GM18909 (cell line): ENCODE data around the gene EPB41L5.
"Not testable (repeated sequence)": the region's sequence is repeated elsewhere in the genome, so short reads cannot be mapped to it uniquely, and the experiment has no call there.

Experiments
- ATAC-seq: cut with Tn5 transposase; IDR thresholded peaks from one replicate; pipeline ENCODE4 v1.9.1; 2021; ENCODE audit warnings: mild to moderate bottlenecking; ENCODE audit not compliant: unreplicated experiment, poor library complexity

The EPB41L5 gene

GRCh38 chr2:120012771-120013596, at the start of gene EPB41L5:
EPB41L5 (plus strand) TSS chr2:120013077; CDS start chr2:120019085, 6,008 bp downstream.
- ATAC-seq = peak; percentile 92

- no peak for ATAC-seq
These were observed 31.0 kb upstream of the EPB41L5 start for GRCh38 chr2:119981896-119982295.

GRCh38 chr2:119982506-119982905, 30.4 kb upstream of the EPB41L5 start:
- no peak for ATAC-seq

- no peak for ATAC-seq
These were observed 29.8 kb upstream of the EPB41L5 start for GRCh38 chr2:119983108-119983507.

GRCh38 chr2:119996148-119996547, 16.7 kb upstream of the EPB41L5 start:
- ATAC-seq = no peak

GRCh38 chr2:119996896-119997891, 15.7 kb upstream of the EPB41L5 start:
- not testable (repeated sequence) for ATAC-seq

- ATAC-seq = no peak
These were observed 11.4 kb upstream of the EPB41L5 start for GRCh38 chr2:120001471-120001870.

- no peak for ATAC-seq
These were observed 8.6 kb upstream of the EPB41L5 start for GRCh38 chr2:120004254-120004653.

GRCh38 chr2:120005834-120006521, 6.9 kb upstream of the EPB41L5 start:
- ATAC-seq = peak; percentile 96

- no peak for ATAC-seq
These were observed 5.0 kb upstream of the EPB41L5 start for GRCh38 chr2:120007851-120008250.

GRCh38 chr2:120012363-120012762, 514 bp upstream of the EPB41L5 start:
- no peak for ATAC-seq

- no peak for ATAC-seq
These were observed 833 bp downstream of the EPB41L5 start for GRCh38 chr2:120013597-120014223.

GRCh38 chr2:120014226-120014980, 1.5 kb downstream of the EPB41L5 start:
- no peak for ATAC-seq

- ATAC-seq = no peak
These were observed 3.9 kb downstream of the EPB41L5 start for GRCh38 chr2:120016800-120017199.

- no peak for ATAC-seq
These were observed 4.3 kb downstream of the EPB41L5 start for GRCh38 chr2:120017201-120017600.

- no peak for ATAC-seq
These were observed 5.7 kb downstream of the EPB41L5 start for GRCh38 chr2:120018549-120018948.

- ATAC-seq = no peak
These were observed 7.7 kb downstream of the EPB41L5 start for GRCh38 chr2:120020554-120020953.

GRCh38 chr2:120022505-120022904, 9.6 kb downstream of the EPB41L5 start:
- not testable (repeated sequence) for ATAC-seq

GRCh38 chr2:120026890-120027289, 14.0 kb downstream of the EPB41L5 start:
- no peak for ATAC-seq
